ENCODE data around the gene PTPRN2.

PTPRN2 gene

DNA sequence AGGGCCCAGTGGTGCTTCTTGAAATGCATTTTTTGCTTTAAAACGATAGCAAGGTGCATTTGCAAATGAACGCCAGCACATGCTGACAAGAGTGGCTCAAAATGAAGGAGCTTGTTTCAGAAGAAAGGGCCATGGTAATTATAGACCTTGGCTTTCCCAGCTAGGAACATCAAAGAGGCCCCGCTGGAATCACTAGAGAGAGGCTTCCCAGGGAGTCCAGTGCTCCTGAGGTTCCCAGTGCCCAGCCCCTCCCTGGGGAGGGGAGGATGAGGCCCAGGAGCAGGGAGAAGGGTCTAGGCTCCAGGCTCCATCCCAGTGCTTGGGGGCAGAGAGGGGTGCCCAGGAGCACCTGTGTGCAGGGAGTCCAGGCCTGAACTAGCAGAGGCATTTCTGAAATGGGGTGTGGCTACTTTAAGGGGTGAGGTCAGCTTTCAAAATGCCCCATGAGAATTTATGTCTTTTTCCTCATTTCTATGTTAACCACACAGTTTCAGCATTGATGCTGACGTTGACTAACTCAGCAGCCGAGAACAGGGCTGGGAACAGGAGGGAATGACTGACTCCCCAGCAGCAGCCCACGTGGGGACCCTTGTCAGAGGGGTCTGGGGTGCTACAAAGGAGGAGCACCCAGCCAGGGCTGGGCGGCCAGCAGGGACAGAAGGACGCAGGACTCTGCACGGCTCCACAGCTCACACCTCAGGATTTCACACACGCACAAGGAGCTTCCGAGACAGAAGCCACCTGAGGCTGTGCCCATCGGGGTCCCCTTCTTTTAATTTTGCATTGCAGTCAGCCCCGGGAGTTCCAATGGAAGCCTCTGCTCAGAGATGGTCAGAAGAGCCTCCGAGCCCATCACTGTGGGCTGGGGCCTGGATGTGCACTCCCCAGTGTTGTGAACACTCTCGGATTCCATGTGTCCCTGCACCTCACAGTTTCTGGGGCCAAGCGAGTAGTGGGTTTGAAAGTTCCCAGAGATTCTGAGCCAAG lies 570.2 kb downstream of the PTPRN2 start:
- no peak for DNase-seq

DNA sequence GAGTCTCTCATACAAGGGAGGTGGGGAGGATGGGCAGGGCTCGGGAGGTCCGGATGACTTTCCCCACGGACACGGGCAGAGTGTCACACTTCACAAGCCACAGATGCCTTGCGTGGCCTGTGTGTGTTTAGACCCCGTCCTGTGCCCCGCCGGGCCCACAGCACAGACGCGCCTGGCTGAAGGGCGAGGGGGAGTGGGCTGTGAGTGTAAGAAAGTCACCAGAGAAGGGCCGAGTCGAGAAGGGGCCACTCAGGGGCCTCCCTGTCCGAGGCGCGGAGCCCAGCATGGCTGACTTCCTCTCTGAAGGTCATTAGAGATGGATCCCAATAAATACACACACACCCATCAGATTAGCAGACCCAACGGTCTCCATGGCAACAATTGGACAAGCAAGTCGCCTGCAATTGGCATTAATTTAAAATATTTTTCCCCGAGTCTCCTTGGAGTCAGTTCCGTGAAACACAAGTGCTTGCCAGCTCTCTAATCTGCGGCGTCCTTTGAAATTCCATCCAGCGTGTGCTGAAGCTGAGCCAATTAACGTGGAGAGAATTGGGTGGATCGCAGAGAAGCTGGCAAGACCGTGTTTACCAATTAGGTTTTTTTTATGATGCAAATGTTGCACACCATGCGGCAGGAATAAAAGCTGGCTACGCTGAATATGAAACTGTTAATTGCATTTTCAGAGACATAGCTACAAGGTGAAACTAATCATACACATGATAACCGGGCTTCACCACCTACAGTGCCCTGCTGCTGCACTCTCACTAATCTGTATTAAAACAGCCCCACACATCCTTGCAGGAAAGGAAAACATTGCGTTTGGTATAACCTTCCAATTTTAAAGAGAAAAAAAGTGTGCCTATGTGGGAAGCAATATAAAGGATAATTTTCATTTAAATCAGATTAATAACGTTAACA lies 571.2 kb downstream of the PTPRN2 start:
- DNase-seq: peak in 1 of 2 experiments; percentile 23

DNA sequence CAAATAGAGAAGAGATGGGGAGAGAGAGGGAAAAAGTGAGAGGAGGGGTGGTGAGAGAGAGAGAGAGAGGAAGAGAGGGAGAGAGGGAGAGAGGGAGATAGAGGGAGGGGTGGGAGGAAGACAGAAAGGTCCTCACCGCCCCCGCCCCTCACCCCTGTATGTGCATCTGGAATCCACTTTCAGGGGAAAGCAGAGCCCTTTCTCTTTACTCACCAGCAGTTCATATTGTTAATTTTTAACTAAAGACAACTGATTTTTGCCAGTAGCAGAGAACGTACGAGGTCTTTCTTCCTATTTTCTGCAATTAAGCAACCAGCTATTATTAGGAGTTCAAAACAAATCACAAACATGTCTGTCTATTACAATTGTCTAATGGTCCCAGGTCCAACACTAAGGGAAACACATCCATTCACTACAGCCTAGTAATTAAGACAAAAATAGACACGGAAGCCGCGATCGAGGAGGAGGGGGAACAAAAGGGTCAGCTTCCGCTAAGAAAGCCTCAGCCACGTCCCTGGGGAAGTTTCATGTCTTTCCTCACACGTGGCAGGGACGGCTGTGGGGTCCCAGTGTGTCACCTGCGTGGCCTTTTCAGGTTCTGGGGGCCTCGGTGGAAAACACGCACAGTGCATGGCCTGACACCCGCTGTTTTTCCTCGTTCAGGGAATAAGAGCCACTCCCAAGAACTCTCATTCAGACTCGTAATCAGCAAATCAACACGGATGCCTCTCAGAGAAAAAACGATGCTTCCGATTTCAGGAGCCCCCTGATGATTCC lies 572.0 kb downstream of the PTPRN2 start:
- no peak for DNase-seq

DNA sequence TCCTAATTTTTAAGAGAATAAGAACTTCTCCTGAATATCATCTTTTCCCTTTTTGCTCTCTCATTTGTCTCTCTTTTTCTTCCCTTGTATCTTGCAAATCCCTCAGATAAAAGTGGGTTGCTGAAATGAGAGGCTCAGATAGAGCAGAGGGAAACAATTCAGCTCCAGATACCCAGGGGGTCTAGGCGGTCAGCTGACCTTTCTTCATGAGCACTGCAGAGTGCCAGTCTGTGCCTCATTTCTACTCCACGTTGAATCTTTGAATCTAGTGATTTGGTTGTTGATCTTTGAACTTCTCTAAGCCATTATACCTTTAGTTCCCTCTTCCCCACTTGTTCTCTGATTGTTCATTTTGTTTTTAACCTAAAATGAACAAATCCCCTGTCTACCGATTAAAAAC lies 572.6 kb downstream of the PTPRN2 start:
- no peak for DNase-seq

DNA sequence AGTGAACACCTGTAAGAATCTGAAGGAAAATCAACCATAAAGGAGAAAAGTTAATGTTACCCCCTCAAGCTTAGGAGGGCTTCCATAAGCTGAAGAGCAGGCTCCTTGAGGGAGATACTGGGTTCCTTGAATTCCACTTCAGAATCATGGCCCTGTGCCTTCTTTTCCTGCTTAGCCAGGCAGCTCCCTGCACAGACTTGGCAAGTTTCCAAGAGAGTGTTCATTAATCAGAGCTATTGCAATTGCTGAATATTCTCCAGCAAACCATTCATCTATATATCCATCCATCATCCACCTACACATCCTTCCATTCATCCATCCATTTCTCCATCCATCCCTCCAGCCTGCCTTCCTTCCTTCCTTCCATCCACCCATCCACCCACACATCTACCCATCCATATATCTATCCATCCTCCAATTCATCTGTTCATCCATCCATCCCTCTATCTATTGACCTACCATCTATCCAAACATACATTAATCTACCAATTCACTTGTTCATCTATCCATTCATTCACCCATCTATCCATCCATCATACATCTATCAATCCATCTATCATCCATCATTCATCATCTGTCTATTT lies 574.4 kb downstream of the PTPRN2 start:
- no peak for DNase-seq

- no peak for DNase-seq
These were observed 575.7 kb downstream of the PTPRN2 start for GRCh38 chr7:158011941-158012340.

DNA sequence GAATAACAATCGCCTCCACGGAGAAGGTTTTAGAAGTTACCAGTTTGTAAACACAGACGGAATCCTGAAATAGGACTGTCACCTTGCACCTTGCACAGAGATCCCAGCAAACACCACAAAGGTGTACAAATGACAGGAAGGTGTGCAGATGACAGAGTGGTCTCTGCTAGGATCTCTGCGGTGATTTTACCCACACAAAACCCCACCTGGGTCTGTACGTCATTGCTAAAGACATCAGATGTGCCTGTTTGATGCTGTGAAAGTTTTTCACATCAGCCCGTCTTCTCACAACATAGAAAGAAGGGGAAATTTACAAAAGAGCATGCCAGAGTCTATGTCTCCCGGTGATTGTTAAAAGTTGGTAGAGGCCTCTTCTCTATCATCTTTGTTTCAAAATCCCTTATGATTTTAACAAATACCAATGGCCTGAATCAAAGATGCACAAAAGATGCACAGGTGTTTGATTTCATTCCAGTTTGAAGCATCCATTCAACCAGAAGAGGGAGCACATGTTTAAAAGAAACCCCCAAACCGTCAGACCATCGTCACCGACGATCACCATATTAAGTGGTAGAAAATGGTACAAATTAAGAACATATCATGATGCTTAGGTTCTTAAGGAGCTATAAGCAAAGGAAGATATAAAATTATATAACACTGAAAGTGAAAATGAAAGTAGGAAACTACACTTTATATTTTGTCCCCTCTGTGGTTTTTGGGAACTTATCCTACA lies 576.5 kb downstream of the PTPRN2 start:
- DNase-seq: no peak

DNA sequence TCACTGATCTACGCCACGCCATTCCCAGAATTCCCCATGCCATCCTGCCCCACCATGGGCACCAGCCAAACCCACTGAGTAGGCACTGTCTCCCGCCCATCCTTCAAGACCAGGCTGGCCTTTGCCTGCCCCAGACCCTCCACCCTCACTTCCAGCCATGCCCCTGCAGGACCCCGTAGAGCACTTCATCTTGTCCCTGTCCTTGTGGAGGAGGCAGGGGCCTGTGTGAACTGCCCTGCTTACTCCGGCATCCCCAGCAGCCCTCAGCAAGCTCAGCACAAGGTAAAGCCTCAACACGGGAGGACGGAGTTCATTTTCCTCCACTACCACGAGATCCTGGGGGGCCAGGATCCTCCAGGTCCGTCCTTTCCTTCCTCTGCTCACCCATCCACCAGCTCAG lies 577.7 kb downstream of the PTPRN2 start:
- DNase-seq: no peak

DNA sequence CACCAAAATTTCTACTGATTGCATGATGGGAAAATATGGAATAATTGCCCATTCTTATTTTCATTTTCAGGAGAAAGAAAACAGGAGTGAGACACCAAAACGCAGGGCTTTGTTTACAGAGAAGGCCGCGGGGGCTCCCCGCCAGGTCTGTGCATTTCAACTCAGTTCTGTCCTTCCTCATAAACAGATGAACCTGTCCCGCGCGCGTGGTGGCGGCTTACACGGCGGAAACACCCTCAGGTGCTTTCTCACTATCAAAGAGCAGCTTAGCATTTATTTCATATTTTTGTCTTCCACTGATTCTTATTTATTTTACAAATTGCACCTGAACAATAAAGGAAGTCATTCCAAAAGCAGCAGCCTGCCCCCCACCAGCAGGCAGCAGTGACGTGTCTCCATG lies 579.4 kb downstream of the PTPRN2 start:
- no peak for DNase-seq

DNA sequence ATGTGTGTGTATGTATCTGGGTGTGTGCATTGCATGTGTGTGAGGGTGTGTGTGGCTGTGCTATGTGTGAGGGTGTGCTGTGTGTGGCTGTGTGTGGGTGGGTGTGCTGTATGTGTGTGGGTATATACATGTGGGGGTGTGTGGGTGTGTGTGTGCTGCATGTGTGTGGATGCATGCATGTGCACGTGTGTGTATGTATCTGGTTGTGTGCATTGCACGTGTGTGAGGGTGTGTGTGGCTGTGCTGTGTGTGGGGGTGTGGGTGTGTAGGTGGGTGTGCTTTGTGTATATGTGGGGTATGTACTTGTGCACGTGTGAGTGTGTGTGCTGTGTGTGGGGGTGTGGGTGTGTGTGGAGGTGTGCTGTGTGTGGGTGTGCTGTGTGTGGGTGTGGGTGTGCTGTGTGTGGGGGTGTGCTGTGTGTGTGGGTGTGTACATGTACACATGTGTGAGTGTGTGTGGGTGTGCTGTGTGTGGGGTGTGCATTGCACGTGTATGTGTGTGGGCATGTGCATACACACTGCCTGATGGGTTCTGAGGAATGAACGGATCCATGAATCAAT lies 579.8 kb downstream of the PTPRN2 start:
- no peak for DNase-seq

DNA sequence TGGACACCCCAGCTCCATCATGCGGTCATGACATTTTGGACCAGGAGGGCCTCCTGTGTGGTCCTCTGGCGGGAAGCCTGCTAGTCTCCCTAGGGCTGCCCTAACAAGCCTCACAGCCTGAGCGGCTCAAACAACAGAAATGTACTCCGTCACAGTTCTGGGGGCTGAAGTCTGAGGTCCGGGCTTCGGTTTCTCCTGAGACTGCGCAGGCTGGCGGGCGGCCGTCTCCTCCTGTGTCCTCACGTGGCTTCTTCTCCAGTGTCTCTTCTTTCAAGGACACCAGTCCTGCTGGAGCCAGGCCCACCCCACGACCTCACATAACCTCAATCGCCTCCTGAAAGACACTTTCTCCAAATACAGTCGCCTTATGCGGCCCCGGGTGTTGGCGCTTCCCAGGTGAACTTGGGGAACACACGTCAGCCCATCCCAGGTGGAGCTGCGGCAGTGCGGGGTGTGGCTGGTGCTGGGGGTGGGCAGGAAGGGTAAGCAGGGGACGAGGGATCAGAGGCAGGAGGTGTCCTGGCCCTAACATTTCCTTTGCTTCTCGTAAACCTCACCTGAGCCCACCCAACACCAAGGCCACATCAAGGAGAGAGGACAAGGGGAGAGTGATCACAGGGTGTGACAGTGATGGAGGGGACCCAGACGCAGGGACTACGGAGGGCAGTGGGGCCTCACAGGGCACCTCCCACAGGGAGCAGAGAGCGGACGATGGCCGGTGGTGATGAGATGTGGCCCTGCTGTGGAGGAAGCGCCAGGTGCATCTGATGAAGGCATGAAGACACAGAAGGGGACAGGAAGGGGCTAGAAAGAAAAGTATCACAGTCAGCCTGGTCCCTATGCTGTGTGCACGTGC lies 580.6 kb downstream of the PTPRN2 start:
- no peak for DNase-seq

DNA sequence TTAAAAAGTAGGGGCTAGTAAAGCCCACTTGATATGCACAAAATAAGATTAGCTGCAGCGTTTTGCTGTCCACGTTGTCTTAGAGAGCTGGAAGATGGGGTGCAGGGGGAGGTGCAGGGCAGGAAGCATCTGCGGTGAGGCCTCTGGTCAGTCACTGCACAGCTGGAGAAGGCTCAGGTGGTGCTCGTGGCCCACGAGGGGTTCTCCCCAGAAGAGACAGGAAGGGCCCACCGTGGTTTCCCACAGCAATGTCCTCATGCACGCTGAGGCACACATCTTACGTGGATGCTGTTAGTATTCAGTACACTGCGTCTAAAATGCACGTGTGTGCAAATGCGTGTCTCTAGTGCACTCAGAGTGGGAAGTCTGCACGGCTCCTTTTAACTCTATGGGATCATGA lies 582.1 kb downstream of the PTPRN2 start:
- DNase-seq: no peak

DNA sequence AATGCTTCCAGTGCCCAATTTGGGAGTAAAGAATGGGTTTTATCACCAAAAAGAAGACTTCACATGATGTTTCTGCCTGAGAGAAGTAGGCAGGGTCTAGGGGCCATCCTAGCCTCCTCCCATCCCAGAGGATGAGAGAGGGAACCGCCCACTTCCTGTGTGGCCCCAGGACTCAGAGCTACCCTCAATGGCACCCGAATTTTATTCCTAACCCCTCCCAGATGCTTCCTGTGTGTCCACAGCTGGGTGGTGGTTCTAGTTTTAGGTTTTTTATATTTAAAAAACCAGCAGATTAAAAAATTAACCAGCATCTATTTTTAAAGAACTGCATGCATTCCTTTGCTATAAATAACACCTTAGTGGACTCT lies 583.5 kb downstream of the PTPRN2 start:
- no peak for DNase-seq

DNA sequence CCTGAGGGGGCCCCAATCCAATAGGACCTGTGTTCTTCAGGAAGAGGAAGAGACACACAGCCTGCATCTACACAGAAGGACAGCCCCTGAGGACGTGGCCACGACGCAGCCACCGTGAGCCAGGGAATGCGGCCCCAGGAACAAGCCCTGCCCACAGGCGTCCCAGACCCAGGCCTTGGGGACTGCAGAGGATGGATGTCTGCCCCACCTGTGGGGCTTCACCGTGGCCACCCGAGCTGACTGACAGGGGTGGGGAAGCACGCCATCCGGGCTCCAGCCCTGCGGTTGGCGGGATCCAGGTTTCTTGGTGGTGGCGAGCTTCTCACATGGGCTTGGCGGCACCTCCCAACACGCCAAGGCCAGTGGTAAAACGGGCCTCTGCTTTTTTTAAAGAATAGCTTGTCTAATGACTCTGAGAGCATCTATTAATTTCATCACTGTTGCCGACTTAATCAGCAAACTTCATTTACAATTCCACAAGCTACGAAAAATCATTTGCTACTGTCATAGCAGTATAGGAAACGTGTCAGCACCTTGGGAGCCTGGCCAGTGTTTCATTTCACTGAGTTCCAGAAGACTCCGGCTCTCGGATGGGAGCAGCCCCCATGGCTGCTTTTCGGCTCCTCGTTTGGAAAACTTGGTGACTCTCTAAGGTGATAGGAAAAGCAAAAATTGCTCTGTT lies 584.0 kb downstream of the PTPRN2 start:
- no peak for DNase-seq

GRCh38 chr7:158002486-158003080 lies 585.0 kb downstream of the PTPRN2 start:
- no peak for DNase-seq

- no peak for DNase-seq
These were observed 585.9 kb downstream of the PTPRN2 start for GRCh38 chr7:158001621-158002320.

DNA sequence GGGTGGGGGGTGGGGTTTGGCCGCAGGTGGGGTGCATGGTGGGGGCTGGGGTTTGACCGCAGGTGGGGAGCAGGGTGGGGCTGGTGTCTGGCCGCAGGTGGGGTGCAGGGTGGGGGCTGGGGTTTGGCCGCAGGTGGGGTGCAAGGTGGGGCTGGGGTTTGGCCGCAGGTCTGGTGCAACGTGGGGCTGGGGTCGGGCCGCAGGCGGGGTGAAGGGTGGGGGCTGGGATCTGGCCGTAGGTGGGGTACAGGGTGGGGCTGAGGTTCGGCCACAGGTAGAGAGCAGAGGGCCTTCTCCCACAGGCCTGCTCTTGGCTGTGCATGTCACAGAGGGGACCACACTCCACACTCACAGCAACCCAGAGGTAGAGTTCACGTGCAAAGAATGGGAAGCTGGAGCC lies 586.6 kb downstream of the PTPRN2 start:
- no peak for DNase-seq

DNA sequence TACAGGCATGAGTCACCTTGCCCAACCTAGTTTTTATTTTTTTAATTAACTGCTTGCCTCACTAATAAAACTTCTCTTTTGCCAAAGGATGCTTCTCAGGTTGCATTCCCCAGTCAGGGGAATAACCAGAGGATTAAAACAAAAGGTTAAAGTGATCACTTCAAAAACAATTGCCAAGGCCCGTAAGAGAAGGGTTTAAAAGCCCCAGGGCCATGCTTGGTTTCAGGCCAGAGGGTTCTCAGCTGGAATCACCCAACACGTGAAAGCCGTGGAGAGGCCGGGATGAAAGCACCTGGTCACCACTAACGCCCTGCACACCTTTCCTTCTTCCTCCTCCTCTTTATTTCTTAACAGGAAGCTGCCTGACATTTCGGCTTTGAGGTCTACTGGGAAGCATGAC lies 587.5 kb downstream of the PTPRN2 start:
- DNase-seq: no peak
